ENCODE data around the gene CLTA. TPM values are rescaled to one million over a fixed set of nuclear protein-coding genes. Genes with fewer than 3 reads are reported as not detected.

Gene CLTA
- total and polyA plus RNA-seq, 2 of the 8 experiments (the other 6 are each of a cell fraction or from before 2014, with no cell fraction given) = 137 to 236 TPM

DNA sequence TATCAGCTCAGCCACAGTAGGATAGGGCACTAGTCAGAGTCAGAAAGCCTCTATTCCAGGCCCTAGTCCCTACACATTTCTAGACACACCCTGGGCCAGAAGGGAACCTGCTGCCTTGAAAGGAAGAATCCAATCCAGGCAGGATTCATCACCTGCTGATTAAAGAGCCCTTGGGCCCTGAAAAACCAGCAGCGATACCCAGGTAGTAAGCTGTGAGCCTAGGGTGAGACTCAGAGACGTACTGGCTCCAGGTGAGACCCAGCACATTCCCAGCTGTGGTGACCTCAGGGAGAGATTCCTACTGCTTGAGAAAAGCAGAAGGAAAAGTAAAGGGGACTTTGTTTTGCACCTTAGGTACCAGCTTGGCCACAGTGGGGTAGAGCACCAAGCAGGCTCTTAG lies 16.9 kb upstream of the CLTA start:
- no peaks in the 10 kb centered on the region for H3K27me3 ChIP-seq (replicated peaks in 1 of 4; ENCODE audit: control insufficient read depth in 3 of 4, extremely low read depth in 1 of 4, insufficient read depth in 3 of 4, low read length in 3 of 4)
- 91% methylated on average over 2 of the region's 2 CpGs; no CpG with 5 or more reads in 1 of the 2 experiments for WGBS, 2 experiments (ENCODE audit: extremely low coverage in 1 of 2, insufficient coverage in 1 of 2, insufficient read length in 1 of 2, insufficient replicate concordance in 2 of 2, low coverage in 1 of 2, low lambda C conversion rate in 2 of 2, missing lambda C conversion rate in 1 of 2)
- POLR2A ChIA-PET (ENCODE audit: partially characterized antibody) = interaction anchor here (1.0 kb wide), 1 partner anchor 72 kb away, joined by 3 read pairs; no protein-coding TSS in a partner anchor

More for the DNA sequence above, 16.9 kb upstream of the CLTA start:
- H3K23me2 ChIP-seq (ENCODE audit: low read depth, low read length) = no peaks in the 10 kb centered on the region
- no peaks in the 10 kb centered on the region for H3K36me3 ChIP-seq (ENCODE audit: control insufficient read depth in 2 of 4, insufficient read depth in 4 of 4, low read length in 3 of 4)
- no peak for FAIRE-seq
- no peak overlapping the region for H2AFZ ChIP-seq (ENCODE audit: low read length)
- H4K20me1 ChIP-seq (replicated peaks in 1 of 2; ENCODE audit: control insufficient read depth in 1 of 2, insufficient read depth in 2 of 2, low read length in 2 of 2) = no peaks in the 10 kb centered on the region
- H2BK12ac ChIP-seq (ENCODE audit: low read depth, low read length) = no peak overlapping the region; the same call in 1 of the 2 replicates
- no peaks in the 10 kb centered on the region for H3K79me2 ChIP-seq (ENCODE audit: control insufficient read depth in 1 of 2, insufficient read depth in 2 of 2, low read length in 2 of 2)
- CTCF ChIA-PET (ENCODE audit: partially characterized antibody) = interaction anchor here (0.8 to 1.6 kb wide), 3 partner anchors 10 to 147 kb away, joined by 3 to 7 read pairs (median 5); no protein-coding TSS in a partner anchor
- no peak overlapping the region for H3K9ac ChIP-seq (replicated peaks in 1 of 4; ENCODE audit: extremely low read depth in 1 of 4, low read depth in 3 of 4, low read length in 3 of 4)
- H3K4me1 ChIP-seq (replicated peaks in 1 of 4; ENCODE audit: control insufficient read depth in 3 of 4, insufficient read depth in 4 of 4, low read length in 3 of 4) = no peaks in the 10 kb centered on the region
- H3K27ac ChIP-seq (ENCODE audit: low read depth, low read length) = no peak overlapping the region
- H2BK5ac ChIP-seq (ENCODE audit: low read depth, low read length) = no peak overlapping the region
- H3K79me1 ChIP-seq (ENCODE audit: low read depth, low read length) = no peaks in the 10 kb centered on the region
- no peaks in the 10 kb centered on the region for H3K9me3 ChIP-seq (ENCODE audit: insufficient read depth in 2 of 2, low read depth in 1 of 2, low read length in 1 of 2)
- H2BK120ac ChIP-seq (replicated peaks; ENCODE audit: low read depth, low read length) = no peak overlapping the region
- H4K5ac ChIP-seq (ENCODE audit: insufficient read length, low read depth, low read length) = no peak overlapping the region
- no peak overlapping the region for H2BK20ac ChIP-seq (ENCODE audit: low read length)
- no peak overlapping the region for H3K4me3 ChIP-seq (ENCODE audit: extremely low read depth in 1 of 4, insufficient read depth in 2 of 4, low read depth in 3 of 4, low read length in 4 of 4)
- no peak overlapping the region for H4K8ac ChIP-seq (ENCODE audit: extremely low read depth, insufficient read depth, low read length)
- no peak overlapping the region for H3K18ac ChIP-seq (ENCODE audit: extremely low read depth, low read length)
- H3K56ac ChIP-seq (replicated peaks; ENCODE audit: insufficient read length, low read depth, low read length) = no peak overlapping the region
- no peak overlapping the region for H3K23ac ChIP-seq (ENCODE audit: insufficient read length)
- H3K4ac ChIP-seq (replicated peaks; ENCODE audit: insufficient read length, low read depth, low read length) = no peak overlapping the region
- H3K14ac ChIP-seq (ENCODE audit: insufficient read length) = no peak overlapping the region
- no peak for DNase-seq (ENCODE audit: low read depth in 1 of 2, low spot score in 2 of 2)
- no peak overlapping the region for H4K91ac ChIP-seq (replicated peaks; ENCODE audit: insufficient read length, low read length)
- TF ChIP-seq SP4 (IDR thresholded peaks at IDR 0.05; ENCODE audit: low read length) (no peak), SUZ12 (IDR thresholded peaks at IDR 0.05; ENCODE audit: low read length) (no peak), POLR2AphosphoS5 (IDR thresholded peaks at IDR 0.05; ENCODE audit: low read depth, low read length) (no peak), GABPA (IDR thresholded peaks at IDR 0.05; ENCODE audit: borderline replicate concordance, insufficient read depth, low read length) (no peak), SP2 (IDR thresholded peaks at IDR 0.05; ENCODE audit: low read length) (no peak), CREB1 (IDR thresholded peaks at IDR 0.05) (no peak), PHF8 (conservative IDR thresholded peaks at IDR 0.05; ENCODE audit: low read depth, low read length) (no peak), BRCA1 (IDR thresholded peaks at IDR 0.05; ENCODE audit: low read depth, low read length) (no peak), SIN3A (conservative IDR thresholded peaks at IDR 0.05 in 1 of 2, IDR thresholded peaks at IDR 0.05 in 1 of 2; ENCODE audit: low read depth in 1 of 2, low read length in 2 of 2) (no peak), KDM1A (IDR thresholded peaks at IDR 0.05; ENCODE audit: borderline replicate concordance, low read length) (no peak), CHD2 (IDR thresholded peaks at IDR 0.05; ENCODE audit: low read length) (no peak), MAFK (IDR thresholded peaks at IDR 0.05; ENCODE audit: low read depth, low read length) (no peak)
- TF ChIP-seq, protein P1, sequence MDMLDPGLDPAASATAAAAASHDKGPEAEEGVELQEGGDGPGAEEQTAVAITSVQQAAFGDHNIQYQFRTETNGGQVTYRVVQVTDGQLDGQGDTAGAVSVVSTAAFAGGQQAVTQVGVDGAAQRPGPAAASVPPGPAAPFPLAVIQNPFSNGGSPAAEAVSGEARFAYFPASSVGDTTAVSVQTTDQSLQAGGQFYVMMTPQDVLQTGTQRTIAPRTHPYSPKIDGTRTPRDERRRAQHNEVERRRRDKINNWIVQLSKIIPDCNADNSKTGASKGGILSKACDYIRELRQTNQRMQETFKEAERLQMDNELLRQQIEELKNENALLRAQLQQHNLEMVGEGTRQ (IDR thresholded peaks at IDR 0.05; ENCODE audit: low read length) = no peak
- no peak overlapping the region for H2BK15ac ChIP-seq (ENCODE audit: low read length)
- no peak overlapping the region for H3K4me2 ChIP-seq (ENCODE audit: insufficient read depth in 1 of 2, low read depth in 2 of 2, low read length in 2 of 2)
- H2AK5ac ChIP-seq (ENCODE audit: low read depth, low read length) = no peak overlapping the region

All from H1 (cell line).